CD4-positive, CD25-positive, alpha-beta regulatory T cell (primary cell): ENCODE data around the gene ENOX1. TPM values are rescaled to one million over a fixed set of nuclear protein-coding genes. Genes with fewer than 3 reads are reported as not detected.

Experiments
- ATAC-seq, 2 donors: fragments of 150-1000 bp; cut with Tn5 transposase; one replicate each; pipeline ENCODE4 v1.10.0; 2021; ENCODE audit warnings: low read depth in 2 of 2, moderate number of reproducible peaks in 2 of 2, moderate library complexity in 1 of 2
- DNase-seq, 3 donors: peaks; one replicate each; pipeline versions ENCODE4 v3.0.0 to v3.0.0-alpha.2; 2012 to 2022; ENCODE audit warnings: mixed read lengths in 1 of 3
- H3K27ac ChIP-seq: one replicate; pipeline ENCODE4 v1.7.0; 2013; ENCODE audit warnings: mild to moderate bottlenecking, low read length; ENCODE audit not compliant: insufficient read depth, poor library complexity, severe bottlenecking
- H3K27me3 ChIP-seq: one replicate; pipeline ENCODE4 v1.7.0; 2013; ENCODE audit warnings: low read length; ENCODE audit not compliant: control insufficient read depth, insufficient read depth
- H3K36me3 ChIP-seq: one replicate; pipeline ENCODE4 v1.7.0; 2013; ENCODE audit warnings: mild to moderate bottlenecking, low read length, moderate library complexity; ENCODE audit not compliant: control insufficient read depth, insufficient read depth
- H3K4me1 ChIP-seq: 2 replicates; pipeline ENCODE4 v1.7.0; 2013; ENCODE audit warnings: mild to moderate bottlenecking, low read length; ENCODE audit not compliant: insufficient read depth, control insufficient read depth, poor library complexity, severe bottlenecking
- H3K4me3 ChIP-seq: one replicate; pipeline ENCODE4 v1.7.0; 2013; ENCODE audit warnings: low read depth, mild to moderate bottlenecking, low read length, moderate library complexity
- H3K9me3 ChIP-seq, 2 experiments: 1 replicate in 1 of 2; 2 replicates in 1 of 2; pipeline ENCODE4 v1.7.0; 2013; ENCODE audit warnings: low read length in 2 of 2, mild to moderate bottlenecking in 1 of 2, moderate library complexity in 1 of 2; ENCODE audit not compliant: control insufficient read depth in 2 of 2
- H3K27ac Mint-ChIP-seq, 3 donors: one replicate each; pipeline ENCODE4 v1.8.0; 2020 to 2022; ENCODE audit warnings: mild to moderate bottlenecking in 3 of 3, mixed read lengths in 3 of 3, moderate library complexity in 2 of 3
- H3K27me3 Mint-ChIP-seq: one replicate; pipeline ENCODE4 v1.8.0; 2022; ENCODE audit warnings: mild to moderate bottlenecking, mixed read lengths
- H3K36me3 Mint-ChIP-seq: one replicate; pipeline ENCODE4 v1.8.0; 2020; ENCODE audit warnings: mixed read lengths
- H3K4me1 Mint-ChIP-seq, 4 donors: one replicate each; pipeline ENCODE4 v1.8.0; 2020 to 2022; ENCODE audit warnings: mixed read lengths in 4 of 4, mild to moderate bottlenecking in 1 of 4
- H3K4me3 Mint-ChIP-seq, 4 donors: one replicate each; pipeline ENCODE4 v1.8.0; 2020 to 2022; ENCODE audit warnings: mild to moderate bottlenecking in 4 of 4, mixed read lengths in 4 of 4, moderate library complexity in 3 of 4
- H3K9me3 Mint-ChIP-seq, 7 donors: one replicate each; pipeline ENCODE4 v1.8.0; 2020 to 2022; ENCODE audit warnings: mixed read lengths in 7 of 7, mild to moderate bottlenecking in 3 of 7, moderate library complexity in 2 of 7
- polyA plus RNA-seq, 4 donors: library from polyadenylated mRNA; unstranded; fragments of 300-500 nt; fragmentation: Illumina TruSeq; gene quantifications; one replicate each; pipeline ENCODE4 v1.2.3, GENCODE V29; 2021
- total RNA-seq: library from RNA; stranded (reverse); gene quantifications from one replicate; pipeline ENCODE4 v1.2.3, GENCODE V29; 2022

ENOX1 gene
- total and polyA plus RNA-seq, 5 donors from 2014 or later = 0.10 TPM; not detected in 4

- H3K4me1 ChIP-seq = no peaks in the 10 kb centered on the region
- no peak overlapping the region for H3K4me3 Mint-ChIP-seq
- no peaks in the 10 kb centered on the region for H3K9me3 ChIP-seq
- H3K4me1 Mint-ChIP-seq = no peaks in the 10 kb centered on the region
- no peaks in the 10 kb centered on the region for H3K36me3 Mint-ChIP-seq
- H3K27me3 Mint-ChIP-seq = no peaks in the 10 kb centered on the region
- H3K4me3 ChIP-seq = no peak overlapping the region
- no peaks in the 10 kb centered on the region for H3K9me3 Mint-ChIP-seq
- no peaks in the 10 kb centered on the region for H3K27me3 ChIP-seq
- ATAC-seq = no peak
- no peak overlapping the region for H3K27ac ChIP-seq
- H3K36me3 ChIP-seq = no peaks in the 10 kb centered on the region
- no peak overlapping the region for H3K27ac Mint-ChIP-seq
- no peak for DNase-seq
Observed at GRCh38 chr13:43285933-43286597, 500.7 kb downstream of the ENOX1 start.

- H3K4me3 Mint-ChIP-seq = no peak overlapping the region
- H3K9me3 ChIP-seq = no peaks in the 10 kb centered on the region
- H3K27me3 Mint-ChIP-seq = peaks cover under 1% of the 10 kb centered on the region
- DNase-seq = no peak
- no peaks in the 10 kb centered on the region for H3K4me1 Mint-ChIP-seq
- no peak overlapping the region for H3K27ac ChIP-seq
- no peak for ATAC-seq
- no peak overlapping the region for H3K4me3 ChIP-seq
- H3K4me1 ChIP-seq = no peaks in the 10 kb centered on the region
- no peaks in the 10 kb centered on the region for H3K9me3 Mint-ChIP-seq
- H3K36me3 ChIP-seq = no peaks in the 10 kb centered on the region
- no peaks in the 10 kb centered on the region for H3K36me3 Mint-ChIP-seq
- H3K27me3 ChIP-seq = no peaks in the 10 kb centered on the region
- no peak overlapping the region for H3K27ac Mint-ChIP-seq
Observed at GRCh38 chr13:43284162-43284561, 502.6 kb downstream of the ENOX1 start.

- no peaks in the 10 kb centered on the region for H3K9me3 Mint-ChIP-seq
- no peak overlapping the region for H3K4me3 ChIP-seq
- ATAC-seq (no peak), DNase-seq (no peak)
- H3K27me3 Mint-ChIP-seq = peaks cover 4% of the 10 kb centered on the region
- H3K4me3 Mint-ChIP-seq = no peak overlapping the region
- H3K27ac Mint-ChIP-seq = no peak overlapping the region
- no peaks in the 10 kb centered on the region for H3K36me3 Mint-ChIP-seq
- no peaks in the 10 kb centered on the region for H3K4me1 ChIP-seq
- no peak overlapping the region for H3K27ac ChIP-seq
- H3K36me3 ChIP-seq = no peaks in the 10 kb centered on the region
- no peaks in the 10 kb centered on the region for H3K4me1 Mint-ChIP-seq
- H3K9me3 ChIP-seq = no peaks in the 10 kb centered on the region
- H3K27me3 ChIP-seq = peaks cover 4% of the 10 kb centered on the region
Observed at GRCh38 chr13:43279696-43280095, 507.1 kb downstream of the ENOX1 start.

- DNase-seq (no peak), ATAC-seq (no peak)
- H3K27me3 ChIP-seq = peaks cover 4% of the 10 kb centered on the region
- H3K27ac ChIP-seq = no peak overlapping the region
- Mint-ChIP-seq H3K27ac (no peak overlapping the region), H3K4me3 (no peak overlapping the region), H3K36me3 (no peaks in the 10 kb centered on the region), H3K4me1 (no peaks in the 10 kb centered on the region), H3K27me3 (peaks cover 7% of the 10 kb centered on the region), H3K9me3 (no peaks in the 10 kb centered on the region)
- H3K4me1 ChIP-seq = no peaks in the 10 kb centered on the region
- no peaks in the 10 kb centered on the region for H3K36me3 ChIP-seq
- no peaks in the 10 kb centered on the region for H3K9me3 ChIP-seq
- H3K4me3 ChIP-seq = no peak overlapping the region
Observed at GRCh38 chr13:43278127-43278526, 508.6 kb downstream of the ENOX1 start.

- Histone ChIP-seq H3K4me1 (no peaks in the 10 kb centered on the region), H3K27me3 (peaks cover 4% of the 10 kb centered on the region), H3K9me3 (no peaks in the 10 kb centered on the region), H3K36me3 (no peaks in the 10 kb centered on the region), H3K4me3 (no peak overlapping the region), H3K27ac (no peak overlapping the region)
- H3K4me3 Mint-ChIP-seq = no peak overlapping the region
- H3K27ac Mint-ChIP-seq = no peak overlapping the region
- no peaks in the 10 kb centered on the region for H3K4me1 Mint-ChIP-seq
- peak in 1 of 2 donors; percentile 8 for ATAC-seq
- DNase-seq = no peak
- H3K36me3 Mint-ChIP-seq = no peaks in the 10 kb centered on the region
- no peaks in the 10 kb centered on the region for H3K9me3 Mint-ChIP-seq
- H3K27me3 Mint-ChIP-seq = peaks cover 8% of the 10 kb centered on the region
Observed at GRCh38 chr13:43277142-43277541, 509.6 kb downstream of the ENOX1 start.

- ATAC-seq (no peak), DNase-seq (no peak)
- no peak overlapping the region for H3K4me3 ChIP-seq
- H3K4me1 ChIP-seq = no peaks in the 10 kb centered on the region
- Mint-ChIP-seq H3K27me3 (peaks cover 8% of the 10 kb centered on the region), H3K4me3 (no peak overlapping the region), H3K36me3 (no peaks in the 10 kb centered on the region), H3K27ac (no peak overlapping the region), H3K9me3 (no peaks in the 10 kb centered on the region), H3K4me1 (no peaks in the 10 kb centered on the region)
- peaks cover 4% of the 10 kb centered on the region for H3K27me3 ChIP-seq
- H3K27ac ChIP-seq = no peak overlapping the region
- no peaks in the 10 kb centered on the region for H3K36me3 ChIP-seq
- H3K9me3 ChIP-seq = no peaks in the 10 kb centered on the region
Observed at GRCh38 chr13:43274881-43275280, 511.9 kb downstream of the ENOX1 start.

GRCh38 chr13:43273362-43273761 lies 513.4 kb downstream of the ENOX1 start:
- Mint-ChIP-seq H3K27ac (no peak overlapping the region), H3K27me3 (peaks cover 4% of the 10 kb centered on the region), H3K36me3 (no peaks in the 10 kb centered on the region), H3K4me3 (no peak overlapping the region), H3K9me3 (no peaks in the 10 kb centered on the region), H3K4me1 (no peaks in the 10 kb centered on the region)
- H3K27ac ChIP-seq = no peak overlapping the region
- no peaks in the 10 kb centered on the region for H3K36me3 ChIP-seq
- H3K4me1 ChIP-seq = no peaks in the 10 kb centered on the region
- ATAC-seq = no peak
- H3K4me3 ChIP-seq = no peak overlapping the region
- no peaks in the 10 kb centered on the region for H3K9me3 ChIP-seq
- DNase-seq = no peak
- peaks cover 4% of the 10 kb centered on the region for H3K27me3 ChIP-seq

GRCh38 chr13:43272851-43273250 lies 513.9 kb downstream of the ENOX1 start:
- H3K4me1 Mint-ChIP-seq = no peaks in the 10 kb centered on the region
- H3K36me3 ChIP-seq = no peaks in the 10 kb centered on the region
- ATAC-seq (no peak), DNase-seq (no peak)
- H3K27me3 Mint-ChIP-seq = peaks cover 6% of the 10 kb centered on the region
- no peaks in the 10 kb centered on the region for H3K4me1 ChIP-seq
- no peak overlapping the region for H3K27ac ChIP-seq
- H3K9me3 Mint-ChIP-seq = no peaks in the 10 kb centered on the region
- peaks cover 4% of the 10 kb centered on the region for H3K27me3 ChIP-seq
- no peak overlapping the region for H3K4me3 Mint-ChIP-seq
- no peak overlapping the region for H3K4me3 ChIP-seq
- H3K27ac Mint-ChIP-seq = no peak overlapping the region
- H3K36me3 Mint-ChIP-seq = no peaks in the 10 kb centered on the region
- H3K9me3 ChIP-seq = no peaks in the 10 kb centered on the region
